ENCODE data around the gene URM1. TPM values are rescaled to one million over a fixed set of nuclear protein-coding genes. Genes with fewer than 3 reads are reported as not detected.

Gene URM1
- total and polyA plus RNA-seq, 2 donors (not counting 1 experiment from before 2014, with no cell fraction given) = 28.6 to 35.3 TPM

- Histone ChIP-seq H3K36me3 (ENCODE audit: control insufficient read depth, insufficient read depth, low read length) (peaks cover 1% of the 10 kb centered on the region), H2AFZ (ENCODE audit: low read length) (peak overlapping the region; percentile 64), H3K9ac (ENCODE audit: insufficient read depth, low read length) (peak overlapping the region; percentile 83), H3K27ac (ENCODE audit: insufficient read depth, low read length) (peak overlapping the region; percentile 91), H3K4me2 (ENCODE audit: extremely low read depth, insufficient read depth, low read length) (peak overlapping the region; percentile 96), H3K4me3 (replicated peaks in 1 of 4; ENCODE audit: control extremely low read depth in 1 of 4, insufficient read depth in 1 of 4, low read depth in 3 of 4, low read length in 4 of 4) (peak overlapping the region; percentile 71 to 99 (median 87)), H3K27me3 (ENCODE audit: control insufficient read depth, insufficient read depth, low read length) (no peaks in the 10 kb centered on the region), H3K79me2 (ENCODE audit: control insufficient read depth, insufficient read depth, low read length) (peaks cover 31% of the 10 kb centered on the region), H3K9me3 (ENCODE audit: control insufficient read depth, insufficient read depth, low read depth, low read length) (no peaks in the 10 kb centered on the region), H4K20me1 (ENCODE audit: control insufficient read depth, extremely low read depth, insufficient read depth, low read length) (no peaks in the 10 kb centered on the region), H3K4me1 (ENCODE audit: control insufficient read depth, extremely low read depth, insufficient read depth, low read length) (peaks cover 7% of the 10 kb centered on the region)
- no peak for DNase-seq (ENCODE audit: low read depth in 2 of 2)
- no peak for TF ChIP-seq EZH2 (IDR thresholded peaks at IDR 0.05; ENCODE audit: low read length, missing control alignments)
- TF ChIP-seq, protein P1, sequence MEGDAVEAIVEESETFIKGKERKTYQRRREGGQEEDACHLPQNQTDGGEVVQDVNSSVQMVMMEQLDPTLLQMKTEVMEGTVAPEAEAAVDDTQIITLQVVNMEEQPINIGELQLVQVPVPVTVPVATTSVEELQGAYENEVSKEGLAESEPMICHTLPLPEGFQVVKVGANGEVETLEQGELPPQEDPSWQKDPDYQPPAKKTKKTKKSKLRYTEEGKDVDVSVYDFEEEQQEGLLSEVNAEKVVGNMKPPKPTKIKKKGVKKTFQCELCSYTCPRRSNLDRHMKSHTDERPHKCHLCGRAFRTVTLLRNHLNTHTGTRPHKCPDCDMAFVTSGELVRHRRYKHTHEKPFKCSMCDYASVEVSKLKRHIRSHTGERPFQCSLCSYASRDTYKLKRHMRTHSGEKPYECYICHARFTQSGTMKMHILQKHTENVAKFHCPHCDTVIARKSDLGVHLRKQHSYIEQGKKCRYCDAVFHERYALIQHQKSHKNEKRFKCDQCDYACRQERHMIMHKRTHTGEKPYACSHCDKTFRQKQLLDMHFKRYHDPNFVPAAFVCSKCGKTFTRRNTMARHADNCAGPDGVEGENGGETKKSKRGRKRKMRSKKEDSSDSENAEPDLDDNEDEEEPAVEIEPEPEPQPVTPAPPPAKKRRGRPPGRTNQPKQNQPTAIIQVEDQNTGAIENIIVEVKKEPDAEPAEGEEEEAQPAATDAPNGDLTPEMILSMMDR (conservative IDR thresholded peaks at IDR 0.05 in 1 of 2, IDR thresholded peaks at IDR 0.05 in 1 of 2; ENCODE audit: low read depth in 1 of 2, low read length in 2 of 2) = no peak
Measured at GRCh38 chr9:128371630-128372117, 500 bp downstream of the URM1 start.

GRCh38 chr9:128372188-128372641 is 1.0 kb downstream of the URM1 start:
- no peaks in the 10 kb centered on the region for H3K9me3 ChIP-seq (ENCODE audit: control insufficient read depth, insufficient read depth, low read depth, low read length)
- TF ChIP-seq, protein P1 (conservative IDR thresholded peaks at IDR 0.05 in 1 of 2, IDR thresholded peaks at IDR 0.05 in 1 of 2; ENCODE audit: low read depth in 1 of 2, low read length in 2 of 2) = no peak
- no peak for TF ChIP-seq EZH2 (IDR thresholded peaks at IDR 0.05; ENCODE audit: low read length, missing control alignments)
- H3K4me3 ChIP-seq (replicated peaks in 1 of 4; ENCODE audit: control extremely low read depth in 1 of 4, insufficient read depth in 1 of 4, low read depth in 3 of 4, low read length in 4 of 4) = peak overlapping the region; percentile 71 to 99 (median 87)
- no peak overlapping the region for H2AFZ ChIP-seq (ENCODE audit: low read length)
- DNase-seq (ENCODE audit: low read depth in 2 of 2) = peak in 1 of 2 donors; percentile 23
- H3K4me2 ChIP-seq (ENCODE audit: extremely low read depth, insufficient read depth, low read length) = peak overlapping the region; percentile 96
- no peaks in the 10 kb centered on the region for H4K20me1 ChIP-seq (ENCODE audit: control insufficient read depth, extremely low read depth, insufficient read depth, low read length)
- peaks cover 1% of the 10 kb centered on the region for H3K36me3 ChIP-seq (ENCODE audit: control insufficient read depth, insufficient read depth, low read length)
- peaks cover 32% of the 10 kb centered on the region for H3K79me2 ChIP-seq (ENCODE audit: control insufficient read depth, insufficient read depth, low read length)
- H3K9ac ChIP-seq (ENCODE audit: insufficient read depth, low read length) = peak overlapping the region; percentile 83
- peaks cover 7% of the 10 kb centered on the region for H3K4me1 ChIP-seq (ENCODE audit: control insufficient read depth, extremely low read depth, insufficient read depth, low read length)
- H3K27me3 ChIP-seq (ENCODE audit: control insufficient read depth, insufficient read depth, low read length) = no peaks in the 10 kb centered on the region
- peak overlapping the region; percentile 91 for H3K27ac ChIP-seq (ENCODE audit: insufficient read depth, low read length)

GRCh38 chr9:128372784-128373183 is 1.6 kb downstream of the URM1 start:
- Histone ChIP-seq H3K27ac (ENCODE audit: insufficient read depth, low read length) (peak overlapping the region; percentile 91), H3K9ac (ENCODE audit: insufficient read depth, low read length) (no peak overlapping the region), H3K4me3 (replicated peaks in 1 of 4; ENCODE audit: control extremely low read depth in 1 of 4, insufficient read depth in 1 of 4, low read depth in 3 of 4, low read length in 4 of 4) (peak overlapping the region in 2 of 4 experiments; percentile 71 to 99), H3K27me3 (ENCODE audit: control insufficient read depth, insufficient read depth, low read length) (no peaks in the 10 kb centered on the region), H2AFZ (ENCODE audit: low read length) (no peak overlapping the region), H3K4me2 (ENCODE audit: extremely low read depth, insufficient read depth, low read length) (peak overlapping the region; percentile 96), H3K9me3 (ENCODE audit: control insufficient read depth, insufficient read depth, low read depth, low read length) (no peaks in the 10 kb centered on the region), H3K79me2 (ENCODE audit: control insufficient read depth, insufficient read depth, low read length) (peaks cover 32% of the 10 kb centered on the region), H3K4me1 (ENCODE audit: control insufficient read depth, extremely low read depth, insufficient read depth, low read length) (peaks cover 7% of the 10 kb centered on the region), H3K36me3 (ENCODE audit: control insufficient read depth, insufficient read depth, low read length) (peaks cover 1% of the 10 kb centered on the region), H4K20me1 (ENCODE audit: control insufficient read depth, extremely low read depth, insufficient read depth, low read length) (no peaks in the 10 kb centered on the region)
- TF ChIP-seq EZH2 (IDR thresholded peaks at IDR 0.05; ENCODE audit: low read length, missing control alignments) = no peak
- TF ChIP-seq, protein P1 (conservative IDR thresholded peaks at IDR 0.05 in 1 of 2, IDR thresholded peaks at IDR 0.05 in 1 of 2; ENCODE audit: low read depth in 1 of 2, low read length in 2 of 2) = no peak
- DNase-seq (ENCODE audit: low read depth in 2 of 2) = peak; percentile 21 to 32

Measured in fibroblast of lung (primary cell).